HG03571 (cell line): Measurements from ENCODE around the gene VCAN.

ENCODE experiments used
- ATAC-seq: cut with Tn5 transposase; IDR thresholded peaks from one replicate; pipeline ENCODE4 v1.9.1; 2021; ENCODE audit not compliant: unreplicated experiment

VCAN gene

GRCh38 chr5:83494087-83494620 lies 22.6 kb downstream of the VCAN start:
- ATAC-seq = no peak

- no peak for ATAC-seq
Observed at GRCh38 chr5:83494666-83495065, 23.1 kb downstream of the VCAN start.

GRCh38 chr5:83496626-83497025 lies 25.1 kb downstream of the VCAN start:
- no peak for ATAC-seq

GRCh38 chr5:83498585-83498984 lies 27.0 kb downstream of the VCAN start:
- ATAC-seq = no peak

- no peak for ATAC-seq
Observed at GRCh38 chr5:83503662-83504061, 32.1 kb downstream of the VCAN start.

- no peak for ATAC-seq
Observed at GRCh38 chr5:83507431-83507830, 35.9 kb downstream of the VCAN start.

GRCh38 chr5:83509540-83509939 lies 38.0 kb downstream of the VCAN start:
- no peak for ATAC-seq

- no peak for ATAC-seq
Observed at GRCh38 chr5:83510260-83510659, 38.7 kb downstream of the VCAN start.

GRCh38 chr5:83512061-83512745 lies 40.7 kb downstream of the VCAN start:
- no peak for ATAC-seq

GRCh38 chr5:83513081-83513480 lies 41.5 kb downstream of the VCAN start:
- ATAC-seq = no peak

- no peak for ATAC-seq
Observed at GRCh38 chr5:83513491-83513890, 41.9 kb downstream of the VCAN start.

- no peak for ATAC-seq
Observed at GRCh38 chr5:83516377-83516776, 44.8 kb downstream of the VCAN start.

GRCh38 chr5:83517072-83517687 lies 45.6 kb downstream of the VCAN start:
- no peak for ATAC-seq

- no peak for ATAC-seq
Observed at GRCh38 chr5:83517688-83518085, 46.1 kb downstream of the VCAN start.

- ATAC-seq = no peak
Observed at GRCh38 chr5:83518319-83519061, 46.9 kb downstream of the VCAN start.

- ATAC-seq = no peak
Observed at GRCh38 chr5:83522446-83522845, 50.9 kb downstream of the VCAN start.

GRCh38 chr5:83523929-83524328 lies 52.4 kb downstream of the VCAN start:
- ATAC-seq = no peak

- no peak for ATAC-seq
Observed at GRCh38 chr5:83524345-83524744, 52.8 kb downstream of the VCAN start.

GRCh38 chr5:83524991-83525390 lies 53.4 kb downstream of the VCAN start:
- ATAC-seq = no peak

GRCh38 chr5:83526289-83526688 lies 54.7 kb downstream of the VCAN start:
- ATAC-seq = no peak

- ATAC-seq = no peak
Observed at GRCh38 chr5:83527221-83527620, 55.7 kb downstream of the VCAN start.
